ENCODE results near the gene ZNF410.
A peak's percentile ranks its signal among the peaks of the same experiment; 100 is the strongest.
"Not testable (repeated sequence)": the region's sequence is repeated elsewhere in the genome, so short reads cannot be mapped to it uniquely, and the experiment has no call there.

The ZNF410 gene

GRCh38 chr14:73886449-73887317 is at the start of gene ZNF410:
TSS of gene ZNF410 (plus strand) at chr14:73886859. CDS start at chr14:73892176, 5,317 bp downstream.
- Histone ChIP-seq H3K36me3 (ENCODE audit: control insufficient read depth, insufficient read depth, low read length) (no peaks in the 10 kb centered on the region), H3K4me3 (ENCODE audit: low read length) (peak within 1 kb of the TSS; percentile 89), H3K4me1 (ENCODE audit: control insufficient read depth, insufficient read depth, low read length) (peaks cover 15% of the 10 kb centered on the region), H3K27me3 (ENCODE audit: control insufficient read depth, insufficient read depth, low read length) (no peaks in the 10 kb centered on the region), H3K27ac (ENCODE audit: low read depth, low read length) (peak within 1 kb of the TSS; percentile 98), H3K9ac (ENCODE audit: low read length) (peak within 1 kb of the TSS; percentile 69)

- not testable (repeated sequence) for H3K4me3 ChIP-seq (ENCODE audit: low read length); H3K27ac ChIP-seq (ENCODE audit: low read depth, low read length); H3K9ac ChIP-seq (ENCODE audit: low read length); H3K4me1 ChIP-seq (ENCODE audit: control insufficient read depth, insufficient read depth, low read length); H3K36me3 ChIP-seq (ENCODE audit: control insufficient read depth, insufficient read depth, low read length); H3K27me3 ChIP-seq (ENCODE audit: control insufficient read depth, insufficient read depth, low read length)
These were observed 48.2 kb upstream of the ZNF410 start for GRCh38 chr14:73838293-73839034.

- Histone ChIP-seq H3K27me3 (ENCODE audit: control insufficient read depth, insufficient read depth, low read length) (no peaks in the 10 kb centered on the region), H3K36me3 (ENCODE audit: control insufficient read depth, insufficient read depth, low read length) (no peaks in the 10 kb centered on the region), H3K9ac (ENCODE audit: low read length) (no peak overlapping the region), H3K4me1 (ENCODE audit: control insufficient read depth, insufficient read depth, low read length) (no peaks in the 10 kb centered on the region), H3K27ac (ENCODE audit: low read depth, low read length) (no peak overlapping the region), H3K4me3 (ENCODE audit: low read length) (no peak overlapping the region)
These were observed 44.5 kb upstream of the ZNF410 start for GRCh38 chr14:73842201-73842600.

- H3K4me1 ChIP-seq (ENCODE audit: control insufficient read depth, insufficient read depth, low read length) = no peaks in the 10 kb centered on the region
- H3K4me3 ChIP-seq (ENCODE audit: low read length) = no peak overlapping the region
- H3K27ac ChIP-seq (ENCODE audit: low read depth, low read length) = no peak overlapping the region
- H3K36me3 ChIP-seq (ENCODE audit: control insufficient read depth, insufficient read depth, low read length) = no peaks in the 10 kb centered on the region
- H3K27me3 ChIP-seq (ENCODE audit: control insufficient read depth, insufficient read depth, low read length) = no peaks in the 10 kb centered on the region
- no peak overlapping the region for H3K9ac ChIP-seq (ENCODE audit: low read length)
These were observed 43.8 kb upstream of the ZNF410 start for GRCh38 chr14:73842851-73843250.

- no peaks in the 10 kb centered on the region for H3K36me3 ChIP-seq (ENCODE audit: control insufficient read depth, insufficient read depth, low read length)
- no peaks in the 10 kb centered on the region for H3K4me1 ChIP-seq (ENCODE audit: control insufficient read depth, insufficient read depth, low read length)
- H3K27ac ChIP-seq (ENCODE audit: low read depth, low read length) = no peak overlapping the region
- H3K9ac ChIP-seq (ENCODE audit: low read length) = no peak overlapping the region
- no peak overlapping the region for H3K4me3 ChIP-seq (ENCODE audit: low read length)
- no peaks in the 10 kb centered on the region for H3K27me3 ChIP-seq (ENCODE audit: control insufficient read depth, insufficient read depth, low read length)
These were observed 43.4 kb upstream of the ZNF410 start for GRCh38 chr14:73843296-73843695.

- Histone ChIP-seq H3K4me1 (ENCODE audit: control insufficient read depth, insufficient read depth, low read length) (no peaks in the 10 kb centered on the region), H3K4me3 (ENCODE audit: low read length) (no peak overlapping the region), H3K27ac (ENCODE audit: low read depth, low read length) (no peak overlapping the region), H3K27me3 (ENCODE audit: control insufficient read depth, insufficient read depth, low read length) (no peaks in the 10 kb centered on the region), H3K9ac (ENCODE audit: low read length) (no peak overlapping the region), H3K36me3 (ENCODE audit: control insufficient read depth, insufficient read depth, low read length) (no peaks in the 10 kb centered on the region)
These were observed 39.7 kb upstream of the ZNF410 start for GRCh38 chr14:73846947-73847346.

- Histone ChIP-seq H3K4me3 (ENCODE audit: low read length) (peak overlapping the region; percentile 82), H3K27me3 (ENCODE audit: control insufficient read depth, insufficient read depth, low read length) (no peaks in the 10 kb centered on the region), H3K27ac (ENCODE audit: low read depth, low read length) (peak overlapping the region; percentile 90), H3K4me1 (ENCODE audit: control insufficient read depth, insufficient read depth, low read length) (peaks cover 5% of the 10 kb centered on the region), H3K36me3 (ENCODE audit: control insufficient read depth, insufficient read depth, low read length) (no peaks in the 10 kb centered on the region), H3K9ac (ENCODE audit: low read length) (peak overlapping the region; percentile 97)
These were observed 35.7 kb upstream of the ZNF410 start for GRCh38 chr14:73851000-73851399.

GRCh38 chr14:73851567-73852382 is 34.9 kb upstream of the ZNF410 start, which contains the start of gene PTGR2:
TSS of gene PTGR2 (plus strand) at chr14:73851831. CDS start at chr14:73858863, 7,032 bp downstream.
- Histone ChIP-seq H3K36me3 (ENCODE audit: control insufficient read depth, insufficient read depth, low read length) (no peaks in the 10 kb centered on the region), H3K4me1 (ENCODE audit: control insufficient read depth, insufficient read depth, low read length) (peaks cover 5% of the 10 kb centered on the region), H3K4me3 (ENCODE audit: low read length) (peak within 1 kb of the TSS; percentile 82), H3K9ac (ENCODE audit: low read length) (peak within 1 kb of the TSS; percentile 97), H3K27me3 (ENCODE audit: control insufficient read depth, insufficient read depth, low read length) (no peaks in the 10 kb centered on the region), H3K27ac (ENCODE audit: low read depth, low read length) (peak within 1 kb of the TSS; percentile 90)

- no peaks in the 10 kb centered on the region for H3K4me1 ChIP-seq (ENCODE audit: control insufficient read depth, insufficient read depth, low read length)
- H3K9ac ChIP-seq (ENCODE audit: low read length) = no peak overlapping the region
- H3K4me3 ChIP-seq (ENCODE audit: low read length) = no peak overlapping the region
- no peaks in the 10 kb centered on the region for H3K27me3 ChIP-seq (ENCODE audit: control insufficient read depth, insufficient read depth, low read length)
- no peak overlapping the region for H3K27ac ChIP-seq (ENCODE audit: low read depth, low read length)
- no peaks in the 10 kb centered on the region for H3K36me3 ChIP-seq (ENCODE audit: control insufficient read depth, insufficient read depth, low read length)
These were observed 27.5 kb upstream of the ZNF410 start for GRCh38 chr14:73859145-73859544.

GRCh38 chr14:73861073-73861472 is 25.6 kb upstream of the ZNF410 start:
- no peak overlapping the region for H3K27ac ChIP-seq (ENCODE audit: low read depth, low read length)
- no peak overlapping the region for H3K9ac ChIP-seq (ENCODE audit: low read length)
- no peaks in the 10 kb centered on the region for H3K36me3 ChIP-seq (ENCODE audit: control insufficient read depth, insufficient read depth, low read length)
- no peaks in the 10 kb centered on the region for H3K4me1 ChIP-seq (ENCODE audit: control insufficient read depth, insufficient read depth, low read length)
- H3K4me3 ChIP-seq (ENCODE audit: low read length) = no peak overlapping the region
- H3K27me3 ChIP-seq (ENCODE audit: control insufficient read depth, insufficient read depth, low read length) = no peaks in the 10 kb centered on the region

- Histone ChIP-seq H3K9ac (ENCODE audit: low read length) (no peak overlapping the region), H3K36me3 (ENCODE audit: control insufficient read depth, insufficient read depth, low read length) (no peaks in the 10 kb centered on the region), H3K4me3 (ENCODE audit: low read length) (no peak overlapping the region), H3K4me1 (ENCODE audit: control insufficient read depth, insufficient read depth, low read length) (no peaks in the 10 kb centered on the region), H3K27me3 (ENCODE audit: control insufficient read depth, insufficient read depth, low read length) (no peaks in the 10 kb centered on the region), H3K27ac (ENCODE audit: low read depth, low read length) (no peak overlapping the region)
These were observed 24.2 kb upstream of the ZNF410 start for GRCh38 chr14:73862480-73862879.

GRCh38 chr14:73863209-73863608 is 23.4 kb upstream of the ZNF410 start:
- Histone ChIP-seq H3K9ac (ENCODE audit: low read length) (no peak overlapping the region), H3K27me3 (ENCODE audit: control insufficient read depth, insufficient read depth, low read length) (no peaks in the 10 kb centered on the region), H3K36me3 (ENCODE audit: control insufficient read depth, insufficient read depth, low read length) (no peaks in the 10 kb centered on the region), H3K4me1 (ENCODE audit: control insufficient read depth, insufficient read depth, low read length) (no peaks in the 10 kb centered on the region), H3K4me3 (ENCODE audit: low read length) (no peak overlapping the region), H3K27ac (ENCODE audit: low read depth, low read length) (no peak overlapping the region)

Measured in rectal smooth muscle tissue (tissue), 1 donor.